Astrocyte (in vitro differentiated cells and primary cell): ENCODE measurements around the gene CACNA1B. TPM values are rescaled to one million over a fixed set of nuclear protein-coding genes. Genes with fewer than 3 reads are reported as not detected.

Source experiments
- DNase-seq: peaks from one replicate; pipeline ENCODE4 v3.0.0-alpha.2; 2010; ENCODE audit warnings: low read depth
- FAIRE-seq: peaks from 2 replicates; lab custom pipeline; 2011; peaks lifted over from hg19 to GRCh38; lab: Jason Lieb, UNC
- H2AFZ ChIP-seq: 2 replicates; pipeline ENCODE4 v1.6.0; 2012; ENCODE audit warnings: low read depth, low read length, inconsistent platforms
- H3K27ac ChIP-seq: 2 replicates; pipeline ENCODE4 v1.5.1; 2011; ENCODE audit warnings: low read depth, low read length, inconsistent platforms
- H3K27me3 ChIP-seq: 2 replicates; pipeline ENCODE4 v1.6.0; 2011; ENCODE audit warnings: low read length, inconsistent platforms; ENCODE audit not compliant: insufficient read depth
- H3K36me3 ChIP-seq: 2 replicates; pipeline ENCODE4 v1.5.1; 2011; ENCODE audit warnings: low read length, inconsistent platforms; ENCODE audit not compliant: insufficient read depth
- H3K4me1 ChIP-seq: 2 replicates; pipeline ENCODE4 v1.5.1; 2011; ENCODE audit warnings: low read length, inconsistent platforms; ENCODE audit not compliant: insufficient read depth
- H3K4me2 ChIP-seq: 2 replicates; pipeline ENCODE4 v1.6.0; 2012; ENCODE audit warnings: low read length, inconsistent platforms
- H3K4me3 ChIP-seq: 2 replicates; pipeline ENCODE4 v1.5.1; 2011; ENCODE audit warnings: low read depth, mild to moderate bottlenecking, low read length, inconsistent platforms; ENCODE audit not compliant: insufficient read depth
- H3K79me2 ChIP-seq: 2 replicates; pipeline ENCODE4 v1.6.0; 2012; ENCODE audit warnings: mild to moderate bottlenecking, low read length, inconsistent platforms; ENCODE audit not compliant: insufficient read depth
- H3K9ac ChIP-seq: 2 replicates; pipeline ENCODE4 v1.6.0; 2012; ENCODE audit warnings: mild to moderate bottlenecking, low read length, inconsistent platforms
- H3K9me3 ChIP-seq: 2 replicates; pipeline ENCODE4 v1.5.1; 2012; ENCODE audit warnings: low read depth, mild to moderate bottlenecking, low read length, inconsistent platforms; ENCODE audit not compliant: insufficient read depth
- H4K20me1 ChIP-seq: 2 replicates; pipeline ENCODE4 v1.6.0; 2012; ENCODE audit warnings: low read length, inconsistent platforms; ENCODE audit not compliant: insufficient read depth
- H3K27ac Mint-ChIP-seq: one replicate; pipeline ENCODE4 v1.8.0; 2021; ENCODE audit warnings: mild to moderate bottlenecking, mixed read lengths; ENCODE audit not compliant: unreplicated experiment
- H3K27me3 Mint-ChIP-seq: one replicate; pipeline ENCODE4 v1.8.0; 2021; ENCODE audit warnings: low read depth, mixed read lengths; ENCODE audit not compliant: unreplicated experiment
- H3K36me3 Mint-ChIP-seq: one replicate; pipeline ENCODE4 v1.8.0; 2021; ENCODE audit warnings: low read depth, mixed read lengths; ENCODE audit not compliant: unreplicated experiment
- H3K4me1 Mint-ChIP-seq: one replicate; pipeline ENCODE4 v1.8.0; 2021; ENCODE audit warnings: low read depth, mixed read lengths; ENCODE audit not compliant: unreplicated experiment
- H3K4me3 Mint-ChIP-seq: one replicate; pipeline ENCODE4 v1.8.0; 2021; ENCODE audit warnings: mild to moderate bottlenecking, moderate library complexity, mixed read lengths; ENCODE audit not compliant: unreplicated experiment
- H3K9me3 Mint-ChIP-seq: one replicate; pipeline ENCODE4 v1.8.0; 2021; ENCODE audit warnings: mild to moderate bottlenecking, mixed read lengths; ENCODE audit not compliant: unreplicated experiment
- EZH2 ChIP-seq: IDR thresholded peaks from 2 replicates; pipeline ENCODE4 v1.6.1; 2012; ENCODE audit warnings: mild to moderate bottlenecking, low read length, inconsistent platforms; ENCODE audit not compliant: insufficient read depth
- total RNA-seq: library from RNA; stranded (reverse); gene quantifications from 2 replicates; pipeline ENCODE4 v1.2.1, GENCODE V29; 2021
- TF ChIP-seq, protein P1 (sequence below): IDR thresholded peaks from 2 replicates; pipeline ENCODE4 v1.5.1; 2011; ENCODE audit warnings: low read depth, mild to moderate bottlenecking, inconsistent platforms, low read length, moderate library complexity; ENCODE audit not compliant: insufficient read depth

Gene CACNA1B
- total RNA-seq, 1 donor from 2014 or later: 3.1 TPM

DNA sequence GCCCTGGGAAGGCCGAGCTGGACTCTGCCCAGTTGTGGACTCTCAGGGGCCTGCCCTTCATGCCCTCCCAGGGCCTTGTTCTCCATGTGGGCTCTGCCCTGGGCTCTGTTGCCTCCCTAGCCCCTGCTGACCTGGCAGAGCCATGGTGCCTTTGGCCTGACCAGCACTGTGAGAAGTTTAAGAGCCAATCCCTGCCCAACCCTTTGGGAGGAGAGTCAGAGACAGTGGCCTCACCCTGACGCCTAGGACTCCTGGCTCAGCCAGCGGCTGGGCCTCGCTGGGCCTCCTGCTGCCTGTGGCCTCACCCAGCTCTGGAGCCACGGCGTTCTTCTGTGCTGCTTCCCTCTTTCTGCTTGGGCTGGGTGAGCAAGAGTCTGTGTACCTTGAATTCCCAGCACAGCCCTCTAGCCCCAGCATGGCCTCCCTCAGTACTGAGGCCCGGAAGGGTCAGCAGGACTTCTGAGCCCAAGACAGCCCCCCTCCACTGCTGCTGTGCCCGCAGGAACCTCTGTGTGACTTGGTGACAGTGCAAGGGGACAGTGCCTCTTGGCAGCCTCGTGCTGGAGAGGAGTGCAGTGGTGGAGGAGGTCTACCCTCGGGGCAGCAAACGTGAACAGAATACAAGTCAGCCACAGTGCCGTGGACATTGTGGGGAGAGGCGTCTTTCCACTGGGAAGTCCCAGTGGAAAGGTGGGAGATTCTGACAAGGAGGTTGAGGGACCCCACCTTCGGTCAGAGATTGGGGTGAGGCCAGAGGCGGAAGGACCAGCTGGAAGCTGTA is 97.4 kb downstream of the CACNA1B start:
- no peak for TF ChIP-seq EZH2
- TF ChIP-seq, protein P1, sequence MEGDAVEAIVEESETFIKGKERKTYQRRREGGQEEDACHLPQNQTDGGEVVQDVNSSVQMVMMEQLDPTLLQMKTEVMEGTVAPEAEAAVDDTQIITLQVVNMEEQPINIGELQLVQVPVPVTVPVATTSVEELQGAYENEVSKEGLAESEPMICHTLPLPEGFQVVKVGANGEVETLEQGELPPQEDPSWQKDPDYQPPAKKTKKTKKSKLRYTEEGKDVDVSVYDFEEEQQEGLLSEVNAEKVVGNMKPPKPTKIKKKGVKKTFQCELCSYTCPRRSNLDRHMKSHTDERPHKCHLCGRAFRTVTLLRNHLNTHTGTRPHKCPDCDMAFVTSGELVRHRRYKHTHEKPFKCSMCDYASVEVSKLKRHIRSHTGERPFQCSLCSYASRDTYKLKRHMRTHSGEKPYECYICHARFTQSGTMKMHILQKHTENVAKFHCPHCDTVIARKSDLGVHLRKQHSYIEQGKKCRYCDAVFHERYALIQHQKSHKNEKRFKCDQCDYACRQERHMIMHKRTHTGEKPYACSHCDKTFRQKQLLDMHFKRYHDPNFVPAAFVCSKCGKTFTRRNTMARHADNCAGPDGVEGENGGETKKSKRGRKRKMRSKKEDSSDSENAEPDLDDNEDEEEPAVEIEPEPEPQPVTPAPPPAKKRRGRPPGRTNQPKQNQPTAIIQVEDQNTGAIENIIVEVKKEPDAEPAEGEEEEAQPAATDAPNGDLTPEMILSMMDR: no peak
- H2AFZ ChIP-seq: no peak overlapping the region
- Mint-ChIP-seq H3K4me1 (no peaks in the 10 kb centered on the region), H3K4me3 (no peak overlapping the region), H3K9me3 (peaks cover 2% of the 10 kb centered on the region), H3K27ac (no peak overlapping the region), H3K27me3 (peaks cover 8% of the 10 kb centered on the region), H3K36me3 (peaks cover 15% of the 10 kb centered on the region)
- FAIRE-seq: no peak
- no peaks in the 10 kb centered on the region for H3K27me3 ChIP-seq
- H3K4me2 ChIP-seq: no peak overlapping the region
- H3K36me3 ChIP-seq: no peaks in the 10 kb centered on the region
- H3K79me2 ChIP-seq: no peaks in the 10 kb centered on the region
- no peak overlapping the region for H3K4me3 ChIP-seq
- no peak overlapping the region for H3K27ac ChIP-seq
- H4K20me1 ChIP-seq: no peaks in the 10 kb centered on the region
- H3K4me1 ChIP-seq: no peaks in the 10 kb centered on the region
- no peak overlapping the region for H3K9ac ChIP-seq
- no peak for DNase-seq
- H3K9me3 ChIP-seq: no peaks in the 10 kb centered on the region

DNA sequence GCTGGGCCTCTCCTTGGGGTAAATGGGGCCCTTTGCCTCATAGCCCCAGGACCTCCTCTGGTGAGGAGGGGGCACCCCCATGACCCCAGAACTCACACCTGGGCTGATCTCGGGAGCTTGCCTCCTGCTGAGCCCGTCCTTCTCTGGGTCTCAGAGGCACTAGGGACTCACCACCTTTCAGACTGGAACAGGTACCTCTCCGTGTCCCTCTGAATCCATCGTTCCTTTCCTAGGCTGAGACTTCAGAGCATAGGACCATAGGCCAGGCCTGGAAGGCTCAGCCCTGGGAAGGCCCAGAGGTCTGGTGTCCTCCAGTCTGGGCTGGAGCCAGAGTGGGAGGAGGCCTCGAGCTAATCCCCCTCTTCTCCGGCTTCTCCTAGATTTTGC is 97.9 kb downstream of the CACNA1B start:
- peaks cover 3% of the 10 kb centered on the region for H3K27me3 Mint-ChIP-seq
- H3K36me3 Mint-ChIP-seq: peaks cover 13% of the 10 kb centered on the region
- Histone ChIP-seq H2AFZ (no peak overlapping the region), H3K4me3 (no peak overlapping the region), H3K79me2 (no peaks in the 10 kb centered on the region), H3K4me2 (no peak overlapping the region), H3K27me3 (no peaks in the 10 kb centered on the region), H3K9ac (no peak overlapping the region), H3K4me1 (no peaks in the 10 kb centered on the region), H4K20me1 (no peaks in the 10 kb centered on the region), H3K27ac (no peak overlapping the region), H3K9me3 (no peaks in the 10 kb centered on the region), H3K36me3 (no peaks in the 10 kb centered on the region)
- DNase-seq: no peak
- no peak for TF ChIP-seq EZH2
- TF ChIP-seq, protein P1: no peak
- H3K4me3 Mint-ChIP-seq: no peak overlapping the region
- H3K27ac Mint-ChIP-seq: no peak overlapping the region
- FAIRE-seq: no peak
- no peaks in the 10 kb centered on the region for H3K4me1 Mint-ChIP-seq
- peaks cover 2% of the 10 kb centered on the region for H3K9me3 Mint-ChIP-seq

DNA sequence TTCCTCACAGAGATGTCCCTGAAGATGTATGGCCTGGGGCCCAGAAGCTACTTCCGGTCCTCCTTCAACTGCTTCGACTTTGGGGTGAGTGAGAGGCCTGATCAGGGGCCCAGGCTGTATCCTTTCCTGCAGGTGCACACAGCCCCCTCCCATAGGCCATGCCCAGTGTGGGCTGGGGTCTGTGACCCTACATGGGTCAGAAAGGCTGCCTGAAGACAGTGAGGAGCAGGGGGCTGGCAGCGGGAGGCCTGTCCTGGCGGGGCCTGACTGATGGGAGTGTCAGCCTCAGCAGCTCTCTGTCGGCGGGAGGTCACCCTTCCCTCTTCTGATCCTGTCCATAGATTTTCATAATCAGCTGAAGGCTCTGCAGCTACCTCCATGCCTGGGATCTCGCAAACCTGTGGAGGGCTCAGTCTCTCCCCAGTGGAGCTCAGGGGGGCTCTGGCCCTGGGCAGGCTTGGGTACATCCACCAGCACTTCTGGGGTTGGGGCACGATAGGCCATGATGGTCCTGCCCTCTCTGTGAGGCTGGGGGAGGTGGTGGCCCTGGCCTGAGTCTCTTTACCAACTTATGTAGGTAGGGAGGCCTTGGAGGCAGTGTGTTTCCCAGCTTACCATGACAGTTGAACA is 98.5 kb downstream of the CACNA1B start:
- H3K9ac ChIP-seq: no peak overlapping the region
- peaks cover 10% of the 10 kb centered on the region for H3K36me3 Mint-ChIP-seq
- DNase-seq (no peak), FAIRE-seq (no peak)
- no peaks in the 10 kb centered on the region for H3K9me3 ChIP-seq
- H3K27ac Mint-ChIP-seq: no peak overlapping the region
- H3K4me2 ChIP-seq: no peak overlapping the region
- H2AFZ ChIP-seq: no peak overlapping the region
- no peaks in the 10 kb centered on the region for H3K79me2 ChIP-seq
- H3K4me1 ChIP-seq: no peaks in the 10 kb centered on the region
- no peaks in the 10 kb centered on the region for H4K20me1 ChIP-seq
- no peaks in the 10 kb centered on the region for H3K36me3 ChIP-seq
- H3K27me3 Mint-ChIP-seq: peaks cover 3% of the 10 kb centered on the region
- H3K27me3 ChIP-seq: no peaks in the 10 kb centered on the region
- H3K4me3 Mint-ChIP-seq: no peak overlapping the region
- no peak overlapping the region for H3K4me3 ChIP-seq
- peaks cover 2% of the 10 kb centered on the region for H3K9me3 Mint-ChIP-seq
- no peak overlapping the region for H3K27ac ChIP-seq
- H3K4me1 Mint-ChIP-seq: no peaks in the 10 kb centered on the region
- TF ChIP-seq, protein P1: no peak
- no peak for TF ChIP-seq EZH2
